Stimulated activated CD8-positive, alpha-beta memory T cell treated with anti-CD3 and anti-CD28 coated beads, Interleukin-7, amount 100 ng/mL, for 1 hour (primary cell): Measurements from ENCODE around the gene TTI1.
"Not testable (repeated sequence)": the region's sequence is repeated elsewhere in the genome, so short reads cannot be mapped to it uniquely, and the experiment has no call there.

Experiments
- DNase-seq, 2 donors: peaks; one replicate each; pipeline ENCODE4 v3.0.0-alpha.2; 2020; ENCODE audit warnings: low read depth in 2 of 2

The TTI1 gene

GRCh38 chr20:37968841-37969401, 64.3 kb downstream of the TTI1 start:
- no peak for DNase-seq

- DNase-seq = not testable (repeated sequence)
These were observed 69.8 kb downstream of the TTI1 start for GRCh38 chr20:37963483-37963882.

GRCh38 chr20:37961066-37961465, 72.2 kb downstream of the TTI1 start:
- DNase-seq = no peak

GRCh38 chr20:37958856-37959520, 74.3 kb downstream of the TTI1 start:
- DNase-seq = no peak

- no peak for DNase-seq
These were observed 77.1 kb downstream of the TTI1 start for GRCh38 chr20:37956107-37956585.

- no peak for DNase-seq
These were observed 77.7 kb downstream of the TTI1 start for GRCh38 chr20:37955511-37955910.

- no peak for DNase-seq
These were observed 78.6 kb downstream of the TTI1 start for GRCh38 chr20:37954626-37955025.

GRCh38 chr20:37954190-37954589, 79.1 kb downstream of the TTI1 start:
- DNase-seq = no peak

GRCh38 chr20:37948956-37949355, 84.3 kb downstream of the TTI1 start:
- no peak for DNase-seq

GRCh38 chr20:37947943-37948342, 85.3 kb downstream of the TTI1 start:
- no peak for DNase-seq

- DNase-seq = no peak
These were observed 86.3 kb downstream of the TTI1 start for GRCh38 chr20:37946946-37947345.

GRCh38 chr20:37945091-37945547, 88.1 kb downstream of the TTI1 start:
- DNase-seq = no peak

GRCh38 chr20:37944456-37944981, 88.7 kb downstream of the TTI1 start:
- DNase-seq = no peak

GRCh38 chr20:37943501-37944455, 89.5 kb downstream of the TTI1 start:
- DNase-seq = no peak

- DNase-seq = no peak
These were observed 90.2 kb downstream of the TTI1 start for GRCh38 chr20:37943033-37943432.

GRCh38 chr20:37941992-37942391, 91.3 kb downstream of the TTI1 start:
- DNase-seq = no peak

- no peak for DNase-seq
These were observed 91.9 kb downstream of the TTI1 start for GRCh38 chr20:37941332-37941731.

- no peak for DNase-seq
These were observed 92.4 kb downstream of the TTI1 start for GRCh38 chr20:37940858-37941257.

- no peak for DNase-seq
These were observed 93.3 kb downstream of the TTI1 start for GRCh38 chr20:37939701-37940560.

GRCh38 chr20:37938954-37939353, 94.3 kb downstream of the TTI1 start:
- DNase-seq = no peak

- no peak for DNase-seq
These were observed 95.0 kb downstream of the TTI1 start for GRCh38 chr20:37938181-37938750.
